SJCRH30 (cell line): ENCODE results near the gene ANKRD60. TPM values are rescaled to one million over a fixed set of nuclear protein-coding genes. Genes with fewer than 3 reads are reported as not detected.

Experiments
- DNase-seq, 2 experiments: peaks; one replicate each; pipeline ENCODE4 v3.0.0-alpha.2; 2015 to 2020
- H3K27ac ChIP-seq: fragments of 250-450 bp; sonication (Bioruptor Pico); 2 replicates; pipeline ENCODE4 v1.5.1; 2020; ENCODE audit warnings: mild to moderate bottlenecking, moderate library complexity
- H3K27me3 ChIP-seq: fragments of 250-450 bp; sonication (Bioruptor Pico); 2 replicates; pipeline ENCODE4 v1.5.1; 2020; ENCODE audit warnings: mild to moderate bottlenecking, moderate library complexity
- H3K36me3 ChIP-seq: fragments of 250-450 bp; sonication (Bioruptor Pico); 2 replicates; pipeline ENCODE4 v1.5.1; 2020; ENCODE audit warnings: mild to moderate bottlenecking, moderate library complexity
- H3K4me1 ChIP-seq: fragments of 250-450 bp; sonication (Bioruptor Pico); 2 replicates; pipeline ENCODE4 v1.5.1; 2020; ENCODE audit warnings: mild to moderate bottlenecking, moderate library complexity
- H3K4me3 ChIP-seq: fragments of 250-450 bp; sonication (Bioruptor Pico); 2 replicates; pipeline ENCODE4 v1.5.1; 2020; ENCODE audit warnings: mild to moderate bottlenecking, moderate library complexity
- H3K9me3 ChIP-seq: fragments of 250-450 bp; sonication (Bioruptor Pico); replicated peaks from 2 replicates; pipeline ENCODE4 v1.5.1; 2020; ENCODE audit warnings: mild to moderate bottlenecking, moderate library complexity
- total RNA-seq: library from RNA; depleted of rRNA; stranded (reverse); fragments of >200 nt; shearing (Covaris generic); gene quantifications from 2 replicates; pipeline ENCODE4 v1.2.3, GENCODE V29; 2014

The ANKRD60 gene
- total RNA-seq, 1 experiment from 2014 or later = not detected

DNA sequence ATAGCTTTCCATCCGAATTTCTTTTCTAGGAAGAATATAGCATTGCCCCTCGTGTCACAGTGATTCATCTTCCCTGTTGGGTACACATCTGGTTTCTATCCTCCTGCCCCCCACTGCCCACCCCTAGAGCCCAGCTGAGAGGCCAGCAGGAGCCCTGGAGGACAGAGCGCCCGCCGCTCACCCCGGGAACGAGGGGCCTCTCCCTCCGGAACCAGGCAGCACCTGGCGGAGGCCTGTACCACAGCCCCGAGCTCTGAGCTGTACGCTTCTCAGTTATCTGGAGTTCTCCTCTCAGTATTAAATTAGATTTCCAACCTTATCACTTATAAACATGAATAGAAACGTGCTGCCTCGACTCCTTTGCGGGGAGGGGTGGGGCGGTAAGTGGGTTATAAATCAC lies 6.0 kb downstream of the ANKRD60 start:
- H3K27me3 ChIP-seq = peaks cover 15% of the 10 kb centered on the region
- peaks cover 17% of the 10 kb centered on the region for H3K9me3 ChIP-seq
- no peaks in the 10 kb centered on the region for H3K4me1 ChIP-seq
- no peak overlapping the region for H3K27ac ChIP-seq
- DNase-seq = no peak
- no peak overlapping the region for H3K4me3 ChIP-seq
- no peaks in the 10 kb centered on the region for H3K36me3 ChIP-seq

DNA sequence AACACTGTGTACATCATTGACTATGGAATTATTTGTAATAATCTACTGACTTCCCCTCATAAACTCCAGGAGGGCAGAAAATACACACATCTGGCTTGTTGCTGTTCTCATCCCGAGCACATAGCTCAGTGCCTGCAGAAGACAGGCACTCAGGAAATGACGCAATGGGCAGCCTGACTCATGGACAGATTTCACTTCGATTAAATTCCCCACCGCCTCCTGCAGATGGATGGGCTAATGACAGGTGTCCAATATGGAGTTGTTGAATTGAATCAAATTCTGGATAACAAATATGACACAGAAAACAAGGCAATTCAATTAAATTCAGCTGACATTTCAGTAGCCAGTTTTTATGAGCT lies 9.1 kb downstream of the ANKRD60 start:
- no peak overlapping the region for H3K4me3 ChIP-seq
- H3K27ac ChIP-seq = no peak overlapping the region
- DNase-seq = no peak
- H3K36me3 ChIP-seq = no peaks in the 10 kb centered on the region
- no peaks in the 10 kb centered on the region for H3K4me1 ChIP-seq
- H3K9me3 ChIP-seq = peaks cover 17% of the 10 kb centered on the region
- peaks cover 12% of the 10 kb centered on the region for H3K27me3 ChIP-seq

DNA sequence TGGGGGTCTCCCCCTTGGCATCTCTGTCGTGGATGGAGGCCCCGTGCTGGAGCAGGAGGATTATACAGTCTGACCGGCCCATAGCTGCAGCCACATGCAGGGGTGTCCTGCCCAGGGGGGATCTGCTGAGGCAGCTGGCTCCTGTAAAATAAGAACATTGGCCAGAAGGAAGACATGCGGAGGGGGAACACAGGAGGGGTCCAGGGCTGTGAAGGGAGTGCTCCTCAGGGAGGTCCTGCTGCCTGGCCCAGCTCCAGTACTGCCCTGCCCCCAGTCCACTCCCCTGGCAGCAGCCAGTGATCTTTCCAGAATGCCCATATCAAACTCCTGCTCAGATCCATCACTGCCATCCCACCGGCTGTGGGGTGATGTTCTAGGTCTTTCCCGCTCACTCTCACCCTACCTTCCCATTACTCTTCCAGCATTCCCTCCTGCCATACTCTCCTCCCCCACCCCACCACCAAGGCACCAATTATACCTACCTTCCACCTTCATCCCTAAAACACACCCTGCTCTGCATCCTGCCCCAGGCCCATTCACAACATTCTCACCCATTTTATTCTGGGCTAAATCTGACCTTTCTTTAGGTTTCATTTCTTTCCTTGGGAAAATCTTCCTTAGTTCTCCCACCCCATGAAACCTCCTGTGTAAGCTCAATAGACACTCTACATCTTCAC lies 9.7 kb downstream of the ANKRD60 start:
- H3K27ac ChIP-seq = no peak overlapping the region

GRCh38 chr20:58216334-58216733 lies 12.1 kb downstream of the ANKRD60 start:
- H3K36me3 ChIP-seq = no peaks in the 10 kb centered on the region
- peaks cover 17% of the 10 kb centered on the region for H3K9me3 ChIP-seq
- H3K4me3 ChIP-seq = no peak overlapping the region
- H3K27me3 ChIP-seq = 0 out of 2 replicates have a peak, but pooled peaks cover 4% of the 10 kb centered on the region
- no peaks in the 10 kb centered on the region for H3K4me1 ChIP-seq
- H3K27ac ChIP-seq = no peak overlapping the region
- no peak for DNase-seq

More for the DNA sequence above, 9.7 kb downstream of the ANKRD60 start:
- no peak for DNase-seq
- Histone ChIP-seq H3K4me3 (no peak overlapping the region), H3K9me3 (peaks cover 17% of the 10 kb centered on the region), H3K4me1 (no peaks in the 10 kb centered on the region), H3K36me3 (no peaks in the 10 kb centered on the region), H3K27me3 (peaks cover 10% of the 10 kb centered on the region)

DNA sequence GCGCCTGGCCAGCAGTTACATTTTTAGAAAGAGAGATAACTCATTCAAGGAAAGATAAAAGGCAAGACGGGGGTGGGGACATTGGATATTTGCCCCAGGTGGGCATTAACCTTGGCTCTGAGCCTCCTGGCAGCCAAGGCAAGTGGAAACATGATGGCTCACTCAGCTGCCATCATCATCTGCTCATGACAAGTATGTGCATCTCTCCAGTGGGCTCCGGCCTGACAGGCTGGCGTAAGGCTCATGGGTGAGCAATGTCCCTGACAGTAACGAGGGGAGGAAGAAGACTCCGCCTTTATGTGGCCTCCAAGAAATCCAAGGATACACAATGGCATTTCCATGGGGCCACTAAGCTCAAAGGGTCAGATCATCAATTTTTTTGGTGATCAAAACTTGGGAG lies 13.3 kb downstream of the ANKRD60 start:
- H3K4me1 ChIP-seq = no peaks in the 10 kb centered on the region
- peaks cover 17% of the 10 kb centered on the region for H3K9me3 ChIP-seq
- no peaks in the 10 kb centered on the region for H3K27me3 ChIP-seq
- DNase-seq = no peak
- H3K27ac ChIP-seq = no peak overlapping the region
- H3K36me3 ChIP-seq = no peaks in the 10 kb centered on the region
- no peak overlapping the region for H3K4me3 ChIP-seq

GRCh38 chr20:58214310-58214709 lies 14.1 kb downstream of the ANKRD60 start:
- Histone ChIP-seq H3K27me3 (no peaks in the 10 kb centered on the region), H3K36me3 (no peaks in the 10 kb centered on the region), H3K27ac (no peak overlapping the region), H3K4me3 (no peak overlapping the region), H3K9me3 (peaks cover 11% of the 10 kb centered on the region), H3K4me1 (peaks cover 4% of the 10 kb centered on the region)
- DNase-seq = no peak

GRCh38 chr20:58213716-58214115 lies 14.7 kb downstream of the ANKRD60 start:
- no peaks in the 10 kb centered on the region for H3K27me3 ChIP-seq
- no peaks in the 10 kb centered on the region for H3K36me3 ChIP-seq
- H3K4me3 ChIP-seq = no peak overlapping the region
- H3K9me3 ChIP-seq = peaks cover 7% of the 10 kb centered on the region; the same call in 1 of the 2 replicates
- no peak overlapping the region for H3K27ac ChIP-seq
- DNase-seq = no peak
- peaks cover 4% of the 10 kb centered on the region for H3K4me1 ChIP-seq

DNA sequence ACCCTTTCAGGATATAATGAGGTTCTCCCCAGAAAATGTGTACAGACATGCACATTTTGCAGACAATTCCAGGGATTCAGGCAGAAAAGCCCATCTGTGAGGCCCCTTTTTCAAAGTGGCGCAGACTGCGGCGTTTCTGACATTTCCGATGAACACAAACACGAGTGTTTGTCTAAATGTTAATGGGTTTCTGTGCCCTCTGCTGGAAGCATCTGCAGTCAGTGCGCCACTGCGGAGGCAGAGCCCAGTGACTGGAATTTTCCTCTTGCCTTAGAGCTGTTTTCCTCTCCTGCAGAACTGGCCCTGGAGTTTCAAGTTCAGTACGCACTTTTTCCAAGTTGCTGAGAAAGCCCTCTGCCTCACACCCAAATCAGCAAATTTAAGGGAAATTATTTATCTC lies 15.3 kb downstream of the ANKRD60 start:
- H3K4me1 ChIP-seq = peaks cover 4% of the 10 kb centered on the region
- H3K9me3 ChIP-seq = 0 out of 2 replicates have a peak, but pooled peaks cover 1% of the 10 kb centered on the region
- H3K36me3 ChIP-seq = no peaks in the 10 kb centered on the region
- no peaks in the 10 kb centered on the region for H3K27me3 ChIP-seq
- H3K27ac ChIP-seq = no peak overlapping the region
- no peak for DNase-seq
- H3K4me3 ChIP-seq = no peak overlapping the region

GRCh38 chr20:58212636-58213035 lies 15.8 kb downstream of the ANKRD60 start:
- no peak for DNase-seq
- Histone ChIP-seq H3K4me1 (peaks cover 4% of the 10 kb centered on the region), H3K27ac (no peak overlapping the region), H3K9me3 (no peaks in the 10 kb centered on the region), H3K36me3 (no peaks in the 10 kb centered on the region), H3K4me3 (no peak overlapping the region), H3K27me3 (no peaks in the 10 kb centered on the region)

GRCh38 chr20:58210398-58210747 lies 18.1 kb downstream of the ANKRD60 start:
- Histone ChIP-seq H3K36me3 (no peaks in the 10 kb centered on the region), H3K9me3 (no peaks in the 10 kb centered on the region), H3K4me3 (no peak overlapping the region), H3K4me1 (peaks cover 9% of the 10 kb centered on the region), H3K27ac (no peak overlapping the region), H3K27me3 (no peaks in the 10 kb centered on the region)
- DNase-seq = no peak

DNA sequence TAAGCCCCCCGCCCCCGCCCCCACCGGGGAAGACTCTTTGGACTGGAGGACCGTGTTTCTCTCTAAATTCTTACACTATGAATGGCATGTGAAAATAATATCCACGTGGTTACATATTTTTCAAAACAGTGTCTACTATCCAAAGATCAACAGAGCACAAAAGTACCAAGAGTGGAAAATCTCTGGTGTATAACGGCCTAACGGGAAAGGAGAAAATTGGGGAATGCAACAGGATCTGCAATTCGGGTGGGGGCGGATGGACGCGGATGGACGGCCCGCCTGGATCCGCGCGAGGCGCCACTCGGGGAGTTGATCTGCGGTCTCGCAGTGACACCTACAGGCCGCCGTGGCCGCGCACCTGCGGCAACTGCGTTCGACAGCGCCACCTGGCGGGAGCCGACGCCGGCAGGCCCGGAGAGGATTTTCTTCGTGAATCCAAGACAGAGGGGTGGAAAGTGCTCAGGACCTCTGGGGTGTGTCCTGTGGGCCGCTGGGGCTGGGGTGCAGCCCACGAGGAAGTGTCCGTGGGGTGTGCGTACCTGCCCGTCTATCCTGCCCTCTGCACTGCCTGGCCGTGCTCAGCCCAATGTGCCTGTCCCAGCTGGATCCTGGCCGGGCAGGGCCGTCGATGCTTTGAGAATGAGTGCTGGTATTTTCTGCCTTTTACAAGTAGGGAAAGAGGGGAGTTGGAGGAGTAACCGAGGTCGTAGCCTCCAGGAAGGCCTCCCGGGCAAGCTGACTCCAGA lies 18.6 kb downstream of the ANKRD60 start:
- H3K4me3 ChIP-seq = no peak overlapping the region
- no peak overlapping the region for H3K27ac ChIP-seq
- no peaks in the 10 kb centered on the region for H3K36me3 ChIP-seq
- DNase-seq = peak; percentile 87 to 93
- H3K9me3 ChIP-seq = no peaks in the 10 kb centered on the region
- H3K4me1 ChIP-seq = peaks cover 9% of the 10 kb centered on the region
- H3K27me3 ChIP-seq = no peaks in the 10 kb centered on the region

- H3K9me3 ChIP-seq = no peaks in the 10 kb centered on the region
- peaks cover 9% of the 10 kb centered on the region for H3K4me1 ChIP-seq
- H3K27me3 ChIP-seq = no peaks in the 10 kb centered on the region
- no peak overlapping the region for H3K4me3 ChIP-seq
- DNase-seq = no peak
- no peak overlapping the region for H3K27ac ChIP-seq
- H3K36me3 ChIP-seq = no peaks in the 10 kb centered on the region
Observed at GRCh38 chr20:58208944-58209343, 19.5 kb downstream of the ANKRD60 start.

- H3K27me3 ChIP-seq = no peaks in the 10 kb centered on the region
Observed at GRCh38 chr20:58205850-58206249, 22.6 kb downstream of the ANKRD60 start.

DNA sequence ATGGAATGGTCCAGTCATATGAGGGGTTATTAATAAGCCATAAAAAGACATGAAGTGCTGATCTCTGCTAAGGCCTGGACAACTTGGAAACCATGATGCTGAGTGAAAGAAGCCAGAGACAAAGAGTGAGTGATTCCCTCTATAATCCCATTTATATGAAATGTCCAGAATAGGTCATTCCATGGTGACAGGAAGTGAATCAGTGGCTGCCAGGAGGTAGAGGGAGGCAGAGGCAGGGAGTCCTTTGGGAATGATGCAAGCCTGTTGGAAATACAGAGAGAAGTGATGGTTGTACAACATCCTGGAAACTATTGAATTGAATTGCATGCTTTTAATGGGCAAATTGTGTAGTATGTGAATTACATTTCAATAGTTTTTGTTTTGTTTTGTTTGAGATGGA lies 26.4 kb downstream of the ANKRD60 start:
- H3K27me3 ChIP-seq = no peaks in the 10 kb centered on the region
- H3K9me3 ChIP-seq = no peaks in the 10 kb centered on the region
- peaks cover 5% of the 10 kb centered on the region; the same call in 1 of the 2 replicates for H3K4me1 ChIP-seq
- no peaks in the 10 kb centered on the region for H3K36me3 ChIP-seq
- no peak overlapping the region for H3K4me3 ChIP-seq
- no peak for DNase-seq
- no peak overlapping the region for H3K27ac ChIP-seq

More at GRCh38 chr20:58205850-58206249, 22.6 kb downstream of the ANKRD60 start:
- no peak for DNase-seq
- Histone ChIP-seq H3K4me1 (peaks cover 9% of the 10 kb centered on the region), H3K4me3 (no peak overlapping the region), H3K36me3 (no peaks in the 10 kb centered on the region), H3K27ac (no peak overlapping the region), H3K9me3 (no peaks in the 10 kb centered on the region)

GRCh38 chr20:58201616-58202015 lies 26.8 kb downstream of the ANKRD60 start:
- H3K4me1 ChIP-seq = peaks cover 4% of the 10 kb centered on the region; the same call in 1 of the 2 replicates
- no peaks in the 10 kb centered on the region for H3K9me3 ChIP-seq
- H3K27ac ChIP-seq = no peak overlapping the region
- DNase-seq = no peak
- H3K27me3 ChIP-seq = no peaks in the 10 kb centered on the region
- H3K4me3 ChIP-seq = no peak overlapping the region
- no peaks in the 10 kb centered on the region for H3K36me3 ChIP-seq
